HG02798 (cell line): Measurements from ENCODE around the gene CNTN4.
A peak's percentile ranks its signal among the peaks of the same experiment; 100 is the strongest.

ENCODE experiments used
- ATAC-seq: cut with Tn5 transposase; IDR thresholded peaks from one replicate; pipeline ENCODE4 v1.9.1; 2021; ENCODE audit warnings: mild to moderate bottlenecking; ENCODE audit not compliant: unreplicated experiment, poor library complexity

Gene CNTN4

DNA sequence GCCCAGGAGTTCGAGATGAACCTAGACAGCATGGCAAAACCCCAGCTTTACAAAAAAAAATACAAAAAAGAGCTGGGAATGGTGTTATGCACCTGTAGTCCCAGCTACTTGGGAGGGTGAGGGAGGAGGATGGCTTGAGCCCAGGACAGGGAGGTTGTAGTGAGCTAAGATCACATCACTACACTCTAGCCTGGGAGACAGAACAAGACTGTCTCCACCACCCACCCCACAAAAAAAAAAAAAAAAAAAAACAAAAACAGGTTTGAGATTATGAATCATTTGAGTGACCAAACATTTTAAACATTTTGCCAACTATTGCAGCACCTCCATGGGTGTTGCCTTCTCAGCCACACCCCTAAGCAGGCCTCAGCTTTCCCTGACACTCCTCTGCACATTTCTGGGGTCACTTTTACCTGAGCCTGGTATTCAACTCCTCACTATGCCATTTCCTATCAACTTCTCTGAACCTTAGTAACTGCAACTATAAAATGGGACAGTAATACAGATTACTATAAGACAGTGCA, 969.8 kb downstream of the CNTN4 start:
- ATAC-seq = no peak

DNA sequence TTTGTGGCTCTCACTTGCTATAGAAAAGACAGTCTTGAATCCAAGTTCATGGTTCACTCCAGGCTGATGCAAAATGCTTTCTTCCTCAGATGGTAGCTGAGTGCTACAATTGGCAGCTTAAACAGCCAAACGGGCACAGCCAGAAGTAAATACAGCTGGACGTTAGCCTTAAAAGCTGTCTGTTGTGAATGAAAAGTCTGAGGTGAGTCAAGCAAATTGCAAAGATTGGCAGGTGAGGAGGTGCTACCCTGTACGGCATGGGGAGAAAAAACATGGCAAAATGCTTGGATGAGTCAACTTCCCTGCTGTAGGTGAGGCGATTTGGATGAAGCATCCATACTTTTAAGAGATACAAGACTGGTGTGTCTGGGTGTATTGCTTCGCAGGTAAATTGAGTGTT, 971.1 kb downstream of the CNTN4 start:
- no peak for ATAC-seq

DNA sequence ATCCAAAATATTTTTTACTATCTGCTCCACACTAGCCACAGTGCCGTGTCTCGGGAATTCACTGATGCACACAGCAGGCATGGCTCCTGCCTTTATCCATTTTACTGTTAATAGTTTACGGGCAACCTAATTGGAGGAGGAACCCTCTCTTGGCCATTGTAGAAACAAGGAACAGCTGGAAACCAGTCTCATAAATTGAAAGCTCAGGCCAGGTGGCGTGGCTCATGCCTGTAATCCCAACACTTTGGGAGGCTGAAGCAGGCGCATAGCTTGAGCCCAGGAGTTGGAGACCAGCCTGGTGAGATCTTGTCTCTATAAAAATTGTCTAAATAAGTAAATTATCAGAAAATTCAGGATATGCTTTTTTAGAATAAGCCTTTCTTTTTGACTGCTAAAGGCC, 972.5 kb downstream of the CNTN4 start:
- no peak for ATAC-seq

DNA sequence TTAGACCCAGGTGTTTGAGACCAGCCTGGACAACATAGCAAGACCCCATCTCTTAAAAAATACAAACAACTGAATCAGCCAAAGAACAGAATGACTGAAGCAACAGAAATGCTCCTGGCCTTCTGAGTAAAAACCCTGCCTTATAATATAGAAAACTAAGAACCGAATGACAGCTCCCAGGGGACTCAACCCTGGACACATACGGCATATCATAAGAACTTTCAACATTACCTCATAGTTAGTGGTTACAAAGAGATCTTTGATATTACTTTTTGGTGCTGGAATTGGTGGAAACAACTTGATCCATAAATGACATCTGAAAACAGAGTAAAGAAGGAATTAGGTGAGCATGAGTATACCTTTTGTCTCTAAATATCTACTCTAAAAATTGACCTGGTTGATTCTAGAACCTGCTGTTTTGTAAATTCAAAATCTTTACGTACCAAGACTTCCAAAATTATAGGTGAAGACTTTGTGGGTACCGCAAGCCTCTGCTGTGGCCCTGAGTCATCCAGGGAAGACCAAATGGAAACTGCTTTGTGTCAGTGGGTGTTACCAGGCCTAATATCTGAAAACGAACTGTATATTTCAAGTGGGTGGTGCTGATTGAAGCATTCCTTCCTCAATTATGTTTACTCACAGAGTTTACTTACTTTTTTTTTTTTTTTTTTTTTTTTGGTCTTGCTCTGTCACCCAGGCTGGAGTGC, 976.0 kb downstream of the CNTN4 start:
- peak; percentile 59 for ATAC-seq

DNA sequence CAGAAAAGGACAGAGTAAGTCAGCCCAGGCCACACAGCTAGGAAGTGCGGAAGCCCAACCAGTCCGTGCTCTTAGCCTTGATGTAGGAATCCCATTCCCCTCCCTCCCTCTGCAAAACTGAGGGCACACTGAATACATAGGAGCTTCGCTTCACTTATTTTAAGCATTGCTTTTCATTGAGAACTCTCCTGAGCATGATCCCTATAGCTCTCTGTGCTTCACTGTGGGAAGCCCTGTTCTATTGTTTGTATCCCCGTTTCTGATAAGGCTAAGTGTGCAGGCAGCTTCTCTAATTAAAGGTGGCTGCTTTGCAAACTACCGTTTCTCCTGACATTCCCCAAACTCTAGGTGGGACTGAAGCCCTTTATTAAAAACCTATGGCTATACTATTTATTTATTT, 981.6 kb downstream of the CNTN4 start:
- ATAC-seq = no peak

DNA sequence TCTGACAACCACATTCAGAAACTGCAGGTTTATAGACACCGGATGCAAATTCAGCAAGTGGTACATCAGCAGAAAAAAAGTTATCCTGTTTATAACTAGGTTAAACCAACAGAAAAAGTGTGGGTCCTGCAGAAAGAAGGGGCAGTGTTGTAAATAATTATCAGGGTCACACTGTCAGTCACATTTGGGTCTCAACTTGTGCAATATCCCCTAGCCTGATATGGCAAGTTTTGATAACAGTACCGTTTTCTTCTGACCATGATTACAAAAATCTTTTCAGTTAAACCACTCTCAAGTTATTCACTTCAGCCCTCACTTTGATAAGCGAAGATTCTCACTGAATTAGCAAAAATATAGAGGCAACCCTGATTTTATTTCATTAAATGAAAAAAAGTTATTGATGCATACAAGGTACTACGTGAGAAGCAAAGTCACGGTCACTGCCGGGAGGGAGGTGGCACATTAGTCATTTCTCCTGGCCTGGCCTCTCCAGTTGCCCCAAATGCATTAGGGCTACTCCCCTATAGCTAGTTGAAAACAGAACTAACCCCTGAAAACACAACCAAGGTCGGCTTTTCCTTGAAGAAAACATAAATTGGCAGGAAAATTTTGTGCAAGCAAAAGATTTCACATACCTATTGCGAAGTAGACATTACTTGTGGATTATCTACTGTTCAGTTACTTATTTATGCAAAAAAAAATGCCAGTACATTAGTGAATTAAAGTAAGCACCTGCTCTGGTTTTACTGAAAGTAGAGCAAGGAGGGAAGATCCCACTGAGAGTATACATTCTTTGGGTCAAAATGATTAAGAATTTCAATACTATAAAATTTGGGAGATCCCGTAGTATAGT, 982.9 kb downstream of the CNTN4 start:
- peak; percentile 52 for ATAC-seq

DNA sequence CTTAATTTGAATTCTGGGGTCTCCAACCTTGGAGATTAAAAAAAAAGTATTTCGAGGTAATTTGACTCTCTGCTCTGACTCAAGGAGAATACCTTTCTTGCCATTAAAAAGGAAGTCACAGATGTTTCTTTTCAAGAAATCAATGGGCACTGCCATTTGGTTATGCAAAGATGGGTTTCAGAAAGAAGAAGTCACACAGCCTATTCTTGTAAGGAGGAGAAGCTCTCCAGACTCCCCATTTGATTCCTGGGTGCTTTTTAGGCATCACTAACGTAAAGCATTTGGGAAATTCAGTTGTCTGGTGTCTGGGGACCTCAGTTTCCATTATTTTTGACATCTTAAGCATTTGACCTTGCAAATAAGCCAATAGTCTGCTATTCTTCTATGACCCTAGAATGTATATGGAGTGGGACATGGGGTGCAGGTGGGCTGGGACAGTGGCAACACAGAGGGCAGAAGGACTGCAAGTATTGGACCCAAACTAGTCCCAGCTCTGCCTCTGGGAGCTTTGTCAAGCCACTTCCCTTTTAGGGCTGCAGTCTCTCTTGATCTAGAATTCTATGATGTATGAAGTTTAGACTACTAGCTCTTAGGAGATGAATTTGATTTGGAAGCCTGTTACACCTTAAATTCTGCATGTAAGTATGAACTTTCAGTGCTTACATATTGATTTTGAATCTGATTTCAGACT, 983.7 kb downstream of the CNTN4 start:
- ATAC-seq = peak; percentile 80

DNA sequence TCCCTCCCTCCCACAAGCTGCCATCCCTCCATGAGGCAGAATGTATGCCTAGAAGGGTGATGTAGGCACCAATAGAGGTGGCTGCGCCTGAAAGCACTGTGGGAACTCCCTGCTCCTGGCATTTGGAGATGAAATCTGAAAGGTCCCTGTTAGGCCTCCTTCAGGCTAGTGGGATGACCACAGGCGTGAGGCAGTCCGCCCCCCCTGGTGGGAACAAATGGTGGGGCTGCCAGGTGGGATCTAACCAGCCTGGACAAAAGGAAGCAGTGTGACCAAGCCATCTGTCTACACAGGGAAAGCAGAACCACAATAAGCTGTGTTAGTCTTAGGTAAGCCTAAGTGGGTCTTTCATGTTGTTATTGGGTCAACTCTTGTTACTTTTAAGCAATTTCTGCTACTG, 986.2 kb downstream of the CNTN4 start:
- ATAC-seq = no peak

DNA sequence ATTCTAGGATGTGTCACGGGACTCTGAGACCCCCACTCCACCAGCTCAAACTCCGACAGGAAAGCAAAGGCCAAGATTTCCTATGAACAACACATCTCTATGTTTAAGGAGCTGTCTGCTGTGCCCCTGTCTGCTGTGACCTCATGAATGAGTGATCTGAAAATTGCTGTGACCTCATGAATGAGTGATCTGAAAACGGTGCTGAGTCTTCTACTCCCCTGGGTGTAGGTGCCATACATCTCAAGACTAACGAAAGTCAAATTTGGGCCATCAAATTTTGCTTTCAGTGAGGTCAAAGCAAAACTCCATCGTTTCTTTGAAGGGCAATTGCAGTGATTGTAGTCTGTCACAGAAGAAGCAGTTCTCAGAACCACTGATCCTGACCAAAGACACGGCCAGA, 987.1 kb downstream of the CNTN4 start:
- peak; percentile 22 for ATAC-seq

DNA sequence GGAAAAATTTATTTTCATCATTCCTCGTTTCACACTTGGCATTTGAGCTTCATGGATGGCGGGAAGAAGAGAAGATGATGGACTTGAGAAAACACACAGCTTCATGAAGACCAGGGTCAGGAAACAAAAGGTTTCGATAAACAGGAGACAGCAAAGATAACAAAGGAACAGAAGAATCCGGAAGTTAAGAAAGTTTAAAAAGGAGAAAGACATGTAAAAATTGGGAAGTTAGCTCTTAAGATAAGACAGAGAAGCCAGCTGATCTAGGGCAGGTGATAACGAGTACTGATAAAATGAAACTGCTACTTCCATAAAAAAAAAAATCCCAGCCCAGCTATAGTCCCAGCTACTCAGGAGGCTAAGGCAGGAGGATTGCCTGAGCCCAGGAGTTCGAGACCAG, 987.6 kb downstream of the CNTN4 start:
- ATAC-seq = no peak

DNA sequence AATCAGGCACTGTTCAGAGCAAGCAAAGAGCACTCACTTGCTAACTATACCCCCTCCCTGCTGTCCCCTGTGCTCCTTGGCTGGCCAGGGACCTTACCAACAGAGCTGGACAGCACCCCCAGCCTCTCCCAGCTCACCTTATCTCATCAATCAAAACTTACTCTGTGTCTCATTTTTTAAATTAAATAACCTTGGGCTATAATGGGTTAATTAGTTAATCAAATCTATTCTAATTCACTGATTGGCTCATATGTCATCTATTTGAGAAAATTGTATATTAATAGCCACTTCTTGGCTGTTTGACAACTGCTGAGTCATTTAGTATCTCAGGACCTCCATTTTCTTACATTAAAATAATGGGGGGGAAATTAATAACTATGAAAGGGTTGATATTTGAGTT, 988.6 kb downstream of the CNTN4 start:
- ATAC-seq = no peak

DNA sequence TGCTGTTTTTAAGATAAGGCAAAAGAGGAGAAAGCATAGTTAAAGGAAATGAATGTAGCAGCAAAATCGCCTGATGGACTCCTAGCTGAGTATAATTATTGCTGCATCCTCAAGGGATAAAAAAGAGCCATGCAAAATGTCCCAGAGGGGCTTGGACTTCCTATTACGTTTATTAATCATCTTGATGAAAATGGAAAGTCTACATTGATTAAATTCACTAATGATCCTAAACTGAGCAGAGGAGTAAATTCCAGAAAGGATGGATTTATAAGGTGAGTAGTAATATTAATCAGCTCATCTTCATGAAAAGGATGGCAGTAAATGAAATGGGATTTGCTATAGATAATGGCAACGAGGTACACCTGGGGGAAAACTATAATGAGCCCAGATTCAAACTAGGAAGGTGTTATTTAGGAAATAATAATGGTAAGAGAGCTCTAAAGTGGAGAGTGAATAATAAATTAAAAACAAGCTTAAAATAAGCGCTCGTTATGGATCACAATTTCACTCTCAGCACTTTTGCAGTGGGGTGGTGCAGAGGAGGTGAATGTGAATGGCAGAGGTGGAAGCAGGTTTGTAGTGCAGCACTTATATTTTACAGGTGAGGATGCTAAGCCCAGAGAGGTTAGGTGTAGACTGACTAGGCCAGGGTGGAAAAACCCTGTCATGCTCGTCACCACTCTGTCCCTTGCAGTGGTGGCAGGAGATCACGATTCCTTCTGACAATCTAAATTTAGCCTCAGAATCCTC, 989.2 kb downstream of the CNTN4 start:
- ATAC-seq = no peak

DNA sequence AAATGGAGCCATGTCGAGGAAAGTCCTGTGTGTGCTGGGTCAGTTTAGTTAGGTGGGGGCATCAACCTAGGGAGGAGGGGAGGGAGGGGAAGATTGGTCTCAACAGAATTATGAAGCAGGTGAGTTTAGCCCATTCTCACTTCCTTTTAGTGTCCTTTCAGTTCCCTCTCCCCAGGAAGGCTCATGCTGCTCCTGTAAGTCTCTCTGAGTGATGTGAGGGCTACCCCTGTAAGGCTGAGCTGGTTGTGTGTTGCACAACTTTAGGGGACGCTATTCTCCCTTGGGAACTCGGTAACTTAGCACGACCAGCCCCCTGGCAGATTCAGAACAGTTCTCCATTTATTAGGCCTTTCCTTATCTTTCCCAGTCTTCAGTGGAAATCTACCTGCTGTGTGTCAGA, 990.4 kb downstream of the CNTN4 start:
- peak; percentile 97 for ATAC-seq

DNA sequence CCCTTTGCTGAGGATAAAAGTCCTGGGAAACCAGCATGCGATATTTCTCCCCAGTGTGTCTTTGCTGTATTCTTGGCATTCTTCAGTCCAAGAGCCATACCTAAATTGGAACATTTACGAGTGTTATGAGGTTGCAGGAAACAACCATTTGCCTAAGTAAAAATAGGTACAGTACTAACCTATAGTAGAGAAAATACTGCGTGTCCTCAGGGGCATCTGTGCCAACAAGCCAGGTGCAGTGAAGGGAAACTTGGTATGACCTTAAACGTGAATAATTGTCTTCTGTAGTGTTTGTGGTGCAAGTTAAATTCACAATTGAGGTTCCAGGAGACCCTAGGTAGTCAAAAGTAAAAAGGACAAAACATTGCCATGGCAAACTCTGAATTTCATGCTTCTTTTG, 999.3 kb downstream of the CNTN4 start:
- ATAC-seq = peak; percentile 46

DNA sequence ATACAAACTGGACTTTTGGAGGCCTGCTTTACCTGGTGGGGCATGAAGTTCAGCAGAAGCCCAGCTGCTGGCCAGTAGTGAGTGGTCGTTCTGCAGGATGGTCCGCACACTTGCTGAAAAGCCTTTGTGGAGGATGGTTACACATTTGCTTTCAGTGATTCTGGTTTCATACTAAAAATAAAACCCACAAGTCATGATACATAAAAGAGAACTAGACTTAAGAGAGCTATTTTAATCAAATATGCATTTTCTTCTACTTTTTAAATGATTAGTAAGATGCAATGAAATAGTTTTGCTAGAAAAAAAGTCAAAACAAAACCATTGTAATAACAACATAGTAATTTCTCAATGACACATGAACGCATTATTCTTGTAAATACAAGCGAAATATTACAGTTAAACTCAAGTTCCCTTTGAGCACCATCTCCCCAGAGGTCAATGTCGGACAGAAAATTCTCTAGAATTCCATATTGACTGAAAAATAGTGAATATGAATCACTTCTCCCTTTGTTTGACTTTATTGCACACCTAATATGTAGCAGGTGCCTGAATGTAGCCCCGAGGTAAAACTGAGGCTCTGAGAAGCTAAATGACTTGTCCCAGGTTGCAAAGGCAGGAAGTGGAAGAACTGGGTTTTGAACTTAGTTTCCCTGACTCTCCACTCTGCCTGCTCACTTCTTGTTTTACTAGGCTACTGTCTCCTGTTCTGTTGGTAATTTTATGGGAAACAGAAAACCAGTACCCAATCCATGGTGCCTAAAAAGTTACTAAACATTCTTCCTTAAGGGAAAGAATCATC, 1003.2 kb downstream of the CNTN4 start:
- ATAC-seq = peak; percentile 50

DNA sequence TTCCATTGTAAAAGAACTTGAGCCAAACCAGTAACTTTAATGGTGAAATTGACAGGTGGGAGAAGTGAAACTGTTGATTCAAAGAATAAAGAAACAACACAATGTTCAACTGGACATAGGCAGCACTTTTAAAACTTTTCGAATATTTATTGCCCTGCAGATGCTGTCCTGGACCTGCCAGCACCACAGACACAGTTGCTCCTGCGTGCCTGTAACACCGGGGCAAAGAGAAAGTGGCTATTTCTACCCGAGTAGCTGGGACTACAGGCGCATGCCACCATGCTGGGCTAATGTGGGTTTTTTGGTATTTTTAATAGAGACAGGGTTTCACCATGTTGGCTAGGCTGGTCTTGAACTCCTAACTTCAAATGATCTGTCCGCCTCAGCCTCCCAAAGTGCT, 1004.1 kb downstream of the CNTN4 start:
- ATAC-seq = no peak

DNA sequence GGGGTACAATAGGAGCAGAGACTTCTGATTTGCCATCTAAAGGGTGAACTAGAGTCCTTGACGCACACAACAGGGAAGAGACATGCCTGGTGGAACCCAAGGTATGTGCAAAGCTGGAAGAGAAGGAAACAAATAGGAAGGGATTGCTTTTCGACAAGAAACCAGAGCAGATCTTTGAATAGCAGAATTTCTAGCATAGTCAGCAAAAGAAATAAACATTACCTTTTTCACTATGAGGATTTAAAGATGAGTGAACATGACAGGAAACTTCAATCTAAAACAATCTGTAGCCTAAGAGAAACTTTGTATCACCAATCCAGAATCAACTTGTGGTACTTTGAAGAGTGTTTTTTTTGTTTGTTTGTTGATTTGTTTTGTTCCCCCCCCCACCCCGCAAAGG, 1006.6 kb downstream of the CNTN4 start:
- ATAC-seq = no peak

DNA sequence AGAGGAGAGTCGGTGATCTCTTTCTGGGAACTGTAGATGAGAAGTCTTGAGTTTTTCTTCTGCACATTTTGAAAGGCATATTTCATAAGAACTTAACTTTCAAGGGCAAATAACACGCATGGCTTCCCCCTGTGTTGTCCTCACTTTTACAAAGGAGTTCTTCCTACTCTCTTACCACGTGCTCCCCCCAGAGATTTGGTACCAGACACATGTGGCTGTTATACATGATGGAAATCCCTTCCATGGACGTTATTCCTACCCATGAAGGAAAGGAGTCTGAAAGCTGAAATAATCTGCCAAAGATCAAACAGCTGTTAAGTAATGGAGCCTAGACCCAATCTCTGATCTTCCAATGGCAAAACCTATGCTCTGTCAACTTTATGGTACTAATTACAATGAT, 1007.1 kb downstream of the CNTN4 start:
- no peak for ATAC-seq

DNA sequence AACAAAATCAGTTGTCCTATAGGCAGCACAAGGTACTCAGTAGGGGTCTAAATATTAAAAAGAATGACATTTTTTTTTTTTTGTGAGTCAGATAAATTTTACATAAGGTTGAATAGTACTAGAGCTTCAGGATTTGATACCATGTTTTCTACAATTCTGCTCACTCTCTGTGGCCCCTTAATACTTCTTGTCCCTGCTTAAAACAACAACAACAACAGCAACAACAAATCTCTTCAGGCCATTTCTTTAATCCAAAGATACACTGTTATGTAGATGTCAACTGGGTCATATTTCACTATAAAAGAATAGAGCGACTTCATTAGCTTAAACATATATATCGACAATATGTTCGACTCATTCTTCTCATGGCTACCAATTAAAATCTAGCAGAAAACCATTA, 1008.5 kb downstream of the CNTN4 start:
- ATAC-seq = no peak
